ENCODE results near the gene IFNGR2. TPM values are rescaled to one million over a fixed set of nuclear protein-coding genes. Genes with fewer than 3 reads are reported as not detected.

IFNGR2 gene
- total and polyA plus RNA-seq, 2 of the 8 experiments (the other 6 are each of a cell fraction or from before 2014, with no cell fraction given), result 36.0 to 46.4 TPM

DNA sequence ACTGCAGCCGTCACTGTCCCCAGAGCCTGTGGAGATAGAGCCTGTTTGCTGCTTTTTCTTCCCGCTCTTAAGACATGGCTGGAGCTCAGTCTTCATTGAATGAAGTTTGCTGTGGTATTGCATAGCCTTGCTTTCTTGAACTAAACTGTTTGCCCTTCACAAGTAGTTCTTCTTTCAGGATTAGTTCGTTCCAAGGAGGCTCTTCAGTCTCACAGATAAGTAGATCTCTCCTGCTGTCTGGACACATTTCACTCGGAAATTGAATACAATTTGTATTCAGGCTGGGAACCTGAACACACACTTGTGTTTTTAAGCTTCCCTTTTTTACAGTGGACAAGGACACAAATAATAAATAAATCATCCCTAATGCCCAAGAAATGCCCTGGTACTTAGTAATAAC, 43.8 kb upstream of the IFNGR2 start:
- Histone ChIP-seq H3K4me3 (ENCODE audit: extremely low read depth in 1 of 4, insufficient read depth in 2 of 4, low read depth in 3 of 4, low read length in 4 of 4) (no peak overlapping the region), H3K23me2 (ENCODE audit: low read depth, low read length) (no peaks in the 10 kb centered on the region), H3K27ac (ENCODE audit: low read depth, low read length) (no peak overlapping the region), H4K5ac (ENCODE audit: insufficient read length, low read depth, low read length) (no peak overlapping the region), H3K9me3 (ENCODE audit: insufficient read depth in 2 of 2, low read depth in 1 of 2, low read length in 1 of 2) (no peaks in the 10 kb centered on the region; a peak in 1 of 4 replicates), H3K18ac (ENCODE audit: extremely low read depth, low read length) (no peak overlapping the region), H3K14ac (ENCODE audit: insufficient read length) (no peak overlapping the region), H3K23ac (ENCODE audit: insufficient read length) (no peak overlapping the region), H2BK15ac (ENCODE audit: low read length) (no peak overlapping the region), H2AFZ (ENCODE audit: low read length) (no peak overlapping the region), H3K4ac (replicated peaks; ENCODE audit: insufficient read length, low read depth, low read length) (no peak overlapping the region), H2AK5ac (ENCODE audit: low read depth, low read length) (no peak overlapping the region), H3K4me1 (replicated peaks in 1 of 4; ENCODE audit: control insufficient read depth in 3 of 4, insufficient read depth in 4 of 4, low read length in 3 of 4) (peaks cover 0 to 14% (median 8%) of the 10 kb centered on the region in 4 experiments; a peak in 6 of 7 replicates), H3K79me1 (ENCODE audit: low read depth, low read length) (no peaks in the 10 kb centered on the region), H4K8ac (ENCODE audit: extremely low read depth, insufficient read depth, low read length) (no peak overlapping the region), H3K79me2 (ENCODE audit: control insufficient read depth in 1 of 2, insufficient read depth in 2 of 2, low read length in 2 of 2) (no peaks in the 10 kb centered on the region), H3K9ac (replicated peaks in 1 of 4; ENCODE audit: extremely low read depth in 1 of 4, low read depth in 3 of 4, low read length in 3 of 4) (no peak overlapping the region), H2BK5ac (ENCODE audit: low read depth, low read length) (no peak overlapping the region), H2BK12ac (ENCODE audit: low read depth, low read length) (no peak overlapping the region), H3K4me2 (ENCODE audit: insufficient read depth in 1 of 2, low read depth in 2 of 2, low read length in 2 of 2) (no peak overlapping the region), H3K36me3 (ENCODE audit: control insufficient read depth in 2 of 4, insufficient read depth in 4 of 4, low read length in 3 of 4) (peaks cover 0 to 16% (median 6%) of the 10 kb centered on the region in 4 experiments; a peak in 5 of 8 replicates), H3K56ac (replicated peaks; ENCODE audit: insufficient read length, low read depth, low read length) (no peak overlapping the region), H2BK120ac (replicated peaks; ENCODE audit: low read depth, low read length) (no peak overlapping the region), H2BK20ac (ENCODE audit: low read length) (no peak overlapping the region), H3K27me3 (replicated peaks in 1 of 4; ENCODE audit: control insufficient read depth in 3 of 4, extremely low read depth in 1 of 4, insufficient read depth in 3 of 4, low read length in 3 of 4) (no peaks in the 10 kb centered on the region), H4K20me1 (replicated peaks in 1 of 2; ENCODE audit: control insufficient read depth in 1 of 2, insufficient read depth in 2 of 2, low read length in 2 of 2) (no peaks in the 10 kb centered on the region), H4K91ac (replicated peaks; ENCODE audit: insufficient read length, low read length) (no peak overlapping the region)
- ChIA-PET CTCF (ENCODE audit: partially characterized antibody) (interaction anchor here (0.9 to 3.8 kb wide), 4 partner anchors 12 to 92 kb away, joined by 3 to 44 read pairs (median 26); no protein-coding TSS in a partner anchor), POLR2A (ENCODE audit: partially characterized antibody) (no interaction called here)
- FAIRE-seq (no peak), DNase-seq (ENCODE audit: low read depth in 1 of 2, low spot score in 2 of 2) (no peak)
- 89% methylated on average over 4 of the region's 4 CpGs; no CpG with 5 or more reads in 1 of the 2 experiments for WGBS, 2 experiments (ENCODE audit: extremely low coverage in 1 of 2, insufficient coverage in 1 of 2, insufficient read length in 1 of 2, insufficient replicate concordance in 2 of 2, low coverage in 1 of 2, low lambda C conversion rate in 2 of 2, missing lambda C conversion rate in 1 of 2)
- TF ChIP-seq EP300 (IDR thresholded peaks at IDR 0.05; ENCODE audit: borderline replicate concordance in 1 of 2, low read depth in 2 of 2, low read length in 2 of 2) (no peak), CBX8 (IDR thresholded peaks at IDR 0.05; ENCODE audit: borderline replicate concordance, low read depth, low read length) (no peak), MAFK (IDR thresholded peaks at IDR 0.05; ENCODE audit: low read depth, low read length) (no peak), TEAD4 (IDR thresholded peaks at IDR 0.05; ENCODE audit: low read depth, low read length) (no peak), KDM5A (IDR thresholded peaks at IDR 0.05; ENCODE audit: low read length) (no peak), SIRT6 (IDR thresholded peaks at IDR 0.05; ENCODE audit: low read length) (no peak), BACH1 (IDR thresholded peaks at IDR 0.05; ENCODE audit: low read length) (no peak), JUN (IDR thresholded peaks at IDR 0.05; ENCODE audit: low read depth, low read length) (no peak), KDM1A (IDR thresholded peaks at IDR 0.05; ENCODE audit: borderline replicate concordance, low read length) (no peak), JUND (IDR thresholded peaks at IDR 0.05; ENCODE audit: low read length) (no peak), BCL11A (IDR thresholded peaks at IDR 0.05; ENCODE audit: low read depth in 2 of 2, low read length in 2 of 2) (no peak), SP2 (IDR thresholded peaks at IDR 0.05; ENCODE audit: low read length) (no peak), SIN3A (conservative IDR thresholded peaks at IDR 0.05 in 1 of 2, IDR thresholded peaks at IDR 0.05 in 1 of 2; ENCODE audit: low read depth in 1 of 2, low read length in 2 of 2) (no peak), POU5F1 (IDR thresholded peaks at IDR 0.05; ENCODE audit: low read depth, low read length) (no peak)
- TF ChIP-seq, protein P1, sequence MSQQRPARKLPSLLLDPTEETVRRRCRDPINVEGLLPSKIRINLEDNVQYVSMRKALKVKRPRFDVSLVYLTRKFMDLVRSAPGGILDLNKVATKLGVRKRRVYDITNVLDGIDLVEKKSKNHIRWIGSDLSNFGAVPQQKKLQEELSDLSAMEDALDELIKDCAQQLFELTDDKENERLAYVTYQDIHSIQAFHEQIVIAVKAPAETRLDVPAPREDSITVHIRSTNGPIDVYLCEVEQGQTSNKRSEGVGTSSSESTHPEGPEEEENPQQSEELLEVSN (IDR thresholded peaks at IDR 0.05), result no peak
